NCI-H345 treated with DMSO at 0.1 percent for 48 hours (cell line): ENCODE results near the gene JAM2.
"Not testable (repeated sequence)": the region's sequence is repeated elsewhere in the genome, so short reads cannot be mapped to it uniquely, and the experiment has no call there.

ENCODE experiments used
- DNase-seq: peaks from one replicate; lab custom pipeline; 2025; ENCODE audit not compliant: unreplicated experiment; lab: John Stamatoyannopoulos, UW

The JAM2 gene

DNA sequence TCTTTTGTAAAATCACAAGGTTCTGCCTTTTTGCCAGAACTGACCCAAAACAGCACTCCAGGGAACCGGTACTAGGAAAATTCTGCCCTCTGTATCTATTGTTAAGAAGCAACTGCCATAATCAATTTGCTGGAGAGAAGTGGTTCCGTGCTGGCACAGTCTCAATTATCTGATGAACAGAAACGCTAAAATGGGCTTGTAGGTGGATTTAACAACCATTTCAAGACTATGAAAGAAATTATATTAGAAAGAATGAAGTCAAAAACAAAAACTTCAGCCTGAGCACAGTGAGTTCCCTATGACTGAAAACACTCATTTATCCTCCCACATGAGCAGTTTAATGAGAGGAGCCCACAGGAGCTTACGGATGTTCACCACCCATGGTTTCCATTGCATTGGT, 4.4 kb downstream of the JAM2 start:
- DNase-seq, result no peak

DNA sequence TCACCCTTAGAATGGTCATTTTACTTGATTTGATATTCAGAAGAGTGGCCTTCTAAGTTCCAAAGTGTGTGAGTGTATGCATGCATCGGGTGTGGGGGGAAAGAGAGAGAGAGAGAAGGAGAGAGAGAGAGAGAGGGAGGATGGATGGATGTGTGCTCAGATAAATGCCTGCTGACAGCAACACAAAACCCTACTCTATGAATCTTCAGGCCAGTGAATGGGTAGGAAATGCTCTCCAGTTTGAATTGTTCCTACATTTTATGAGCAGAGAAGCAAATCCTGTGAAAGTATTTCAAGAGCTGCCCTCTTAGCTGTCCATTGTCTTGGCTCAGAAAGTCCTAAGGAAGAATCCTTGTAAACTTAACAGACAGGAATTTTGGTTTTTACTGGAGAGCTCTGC, 7.4 kb downstream of the JAM2 start:
- no peak for DNase-seq

DNA sequence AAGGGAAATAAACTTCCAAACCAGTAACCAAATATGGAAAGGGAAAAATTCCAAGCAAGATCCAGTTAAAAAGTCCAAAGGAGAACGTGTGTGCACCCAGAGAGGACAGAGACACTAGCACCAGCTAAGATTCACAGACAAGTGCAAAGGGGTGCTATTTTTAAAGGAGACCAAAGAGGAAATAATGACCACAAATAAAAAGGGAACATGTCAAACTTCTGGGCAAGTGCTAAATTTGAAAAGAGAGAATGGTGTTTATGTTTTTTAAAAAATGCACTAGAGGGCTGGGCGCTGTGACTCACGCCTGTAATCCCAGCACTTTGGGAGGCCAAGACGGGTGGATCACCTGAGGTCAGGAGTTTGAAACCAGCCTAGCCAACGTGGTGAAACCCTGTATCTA, 8.6 kb downstream of the JAM2 start:
- no peak for DNase-seq

DNA sequence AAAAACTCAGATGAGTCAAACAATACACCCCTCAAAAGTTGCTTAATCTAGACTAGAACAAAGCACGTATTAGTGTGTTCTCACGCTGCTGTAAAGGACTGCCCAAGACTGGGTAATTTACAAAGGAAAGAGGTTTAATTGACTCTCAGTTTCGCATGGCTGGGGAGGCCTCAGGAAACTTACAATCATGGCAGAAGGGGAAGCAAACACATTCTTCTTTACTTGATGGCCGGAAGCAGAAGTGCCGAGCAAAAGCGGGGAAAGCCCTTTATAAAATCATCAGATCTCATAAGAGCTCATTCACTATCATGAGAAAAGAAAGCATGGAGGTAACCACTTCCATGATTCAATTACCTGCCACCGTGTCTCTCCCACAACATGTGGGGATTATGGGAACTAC, 10.1 kb downstream of the JAM2 start:
- DNase-seq, result no peak

DNA sequence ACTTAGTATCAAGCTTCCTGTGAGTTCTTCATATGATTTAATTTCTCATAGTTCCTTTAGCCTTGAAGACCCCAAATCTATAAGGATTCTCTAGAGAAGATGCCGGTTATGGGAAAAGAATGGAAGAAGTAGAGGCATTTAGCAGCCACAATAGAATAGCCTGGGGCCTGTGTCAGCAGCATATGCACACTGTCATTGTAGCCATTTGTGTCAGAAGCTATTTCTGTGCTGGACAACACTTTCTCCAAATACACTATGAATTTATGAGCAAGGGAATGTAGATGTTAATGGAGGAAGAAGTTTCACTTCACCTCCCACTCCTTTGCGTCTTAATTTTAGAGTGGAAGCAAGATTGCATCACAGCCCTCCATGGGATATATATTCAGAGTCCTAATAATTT, 17.4 kb downstream of the JAM2 start:
- no peak for DNase-seq

DNA sequence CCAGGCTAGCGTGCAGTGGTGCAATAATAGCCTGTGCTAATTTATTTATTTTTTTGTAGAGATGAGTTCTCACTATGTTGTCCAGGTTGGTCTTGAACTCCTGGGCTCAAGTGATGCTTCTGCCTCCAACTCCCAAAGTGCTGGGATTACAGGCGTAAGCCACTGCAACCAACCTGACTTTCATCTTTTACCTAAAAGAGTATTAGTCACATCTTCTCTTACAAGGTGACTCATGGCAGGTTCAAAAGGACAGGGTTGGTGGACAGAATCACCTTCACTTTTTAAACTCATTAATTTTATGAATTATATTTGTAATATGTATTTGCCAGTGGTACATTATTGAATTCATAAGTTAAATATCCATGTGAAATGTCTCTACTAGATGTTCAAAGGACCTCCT, 18.1 kb downstream of the JAM2 start:
- no peak for DNase-seq

DNA sequence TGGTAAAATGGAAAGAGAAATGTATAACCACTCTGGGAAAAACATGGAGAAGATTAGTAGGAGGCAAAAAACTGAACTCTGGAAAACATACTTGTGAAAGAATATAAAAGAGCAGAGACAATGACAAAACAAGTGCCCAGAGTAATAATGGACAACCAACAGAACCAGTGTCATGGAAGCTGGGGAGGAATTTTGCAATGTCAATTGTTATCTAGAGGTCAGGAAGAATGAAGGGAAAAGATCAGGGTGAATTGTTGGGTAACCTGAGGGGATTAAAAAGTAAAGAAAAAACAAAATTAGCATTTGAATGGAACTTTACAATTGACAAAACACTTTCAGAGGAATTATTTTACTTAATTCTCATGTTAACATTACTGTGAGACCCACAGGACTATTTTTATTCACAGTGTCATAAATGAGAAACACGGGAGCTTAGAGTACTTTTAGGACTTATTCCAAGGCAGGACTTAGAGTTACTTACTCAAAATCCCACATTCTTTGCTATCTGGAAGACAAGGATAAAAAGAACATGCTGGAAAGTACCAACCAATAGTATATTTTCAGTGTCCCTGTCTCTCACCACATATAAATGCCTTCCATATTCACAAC, 19.5 kb downstream of the JAM2 start:
- no peak for DNase-seq

DNA sequence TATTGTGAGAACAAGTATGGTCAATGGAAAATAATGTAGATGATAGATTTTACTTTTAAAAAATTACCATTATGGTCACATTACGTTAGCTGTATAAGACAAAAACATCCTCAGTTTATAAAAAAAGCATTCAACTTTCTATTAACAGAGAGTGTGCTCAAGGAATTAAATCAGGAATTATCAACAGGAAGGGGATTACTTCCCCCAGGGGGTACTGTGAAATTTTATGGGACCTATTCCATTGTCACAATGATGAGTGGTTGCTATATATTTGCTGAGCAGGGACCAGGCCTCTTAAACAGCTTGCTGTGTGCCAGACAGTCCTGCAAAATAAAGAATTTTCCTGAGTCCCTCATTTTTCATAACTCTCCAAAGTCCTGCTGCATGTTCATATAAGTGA, 21.2 kb downstream of the JAM2 start:
- no peak for DNase-seq

DNA sequence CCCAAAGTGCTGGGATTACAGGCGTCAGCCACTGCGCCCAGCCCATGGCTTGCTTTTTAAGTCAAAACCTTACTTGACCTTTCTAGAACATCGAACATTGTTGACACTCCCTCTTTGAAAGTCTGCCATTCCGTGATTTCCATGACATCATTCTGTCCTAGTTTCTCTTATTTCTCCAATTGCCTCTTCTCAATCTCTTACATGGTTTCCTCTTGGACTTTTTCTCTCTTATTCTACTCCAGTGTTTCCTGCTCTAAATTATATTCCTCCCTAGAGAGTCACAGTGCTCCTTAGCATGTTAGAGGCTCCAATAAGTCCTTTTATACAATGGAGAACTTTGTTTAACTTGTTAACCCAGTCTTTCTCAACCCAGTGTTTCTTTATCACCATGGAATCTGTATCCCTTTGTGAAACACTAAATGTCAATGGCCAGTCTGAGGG, 25.5 kb downstream of the JAM2 start:
- no peak for DNase-seq

DNA sequence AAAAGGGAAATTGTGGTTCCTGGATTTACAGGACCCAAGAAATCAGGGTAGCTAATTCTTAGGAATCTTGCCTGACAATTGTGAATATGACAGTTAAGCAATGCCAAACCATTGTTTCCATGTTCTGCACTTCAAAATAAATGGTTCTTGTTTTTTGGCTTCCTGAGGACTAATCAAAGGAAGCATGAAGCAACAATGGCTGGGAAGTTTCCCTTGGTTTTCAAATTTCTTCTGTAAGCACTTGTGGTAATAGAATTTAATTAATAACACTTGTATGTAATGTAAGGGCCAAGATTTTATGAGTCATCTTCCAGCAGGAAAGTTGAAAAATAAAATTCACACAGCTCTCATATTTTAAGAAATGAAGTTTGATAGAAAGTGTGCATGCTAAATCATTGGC, 31.7 kb downstream of the JAM2 start:
- no peak for DNase-seq

DNA sequence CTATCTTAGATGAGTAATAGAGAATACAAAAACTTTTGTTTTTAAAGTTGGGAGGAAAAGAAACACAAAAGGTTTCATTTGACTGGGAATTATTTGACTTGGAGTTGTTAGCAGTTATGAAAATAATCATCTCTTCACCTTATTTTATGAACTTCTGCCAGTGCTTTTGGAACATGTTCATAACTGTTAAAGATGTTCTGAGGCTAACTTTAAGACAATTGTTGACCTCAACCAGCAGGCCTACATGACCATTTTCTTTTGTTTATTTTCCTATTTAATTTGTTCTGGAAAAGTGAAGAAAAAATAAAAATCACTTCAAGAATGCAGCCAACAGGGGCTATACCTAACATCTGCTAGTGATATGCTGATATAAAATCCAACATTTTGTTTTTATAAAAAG, 37.4 kb downstream of the JAM2 start:
- DNase-seq, result no peak

DNA sequence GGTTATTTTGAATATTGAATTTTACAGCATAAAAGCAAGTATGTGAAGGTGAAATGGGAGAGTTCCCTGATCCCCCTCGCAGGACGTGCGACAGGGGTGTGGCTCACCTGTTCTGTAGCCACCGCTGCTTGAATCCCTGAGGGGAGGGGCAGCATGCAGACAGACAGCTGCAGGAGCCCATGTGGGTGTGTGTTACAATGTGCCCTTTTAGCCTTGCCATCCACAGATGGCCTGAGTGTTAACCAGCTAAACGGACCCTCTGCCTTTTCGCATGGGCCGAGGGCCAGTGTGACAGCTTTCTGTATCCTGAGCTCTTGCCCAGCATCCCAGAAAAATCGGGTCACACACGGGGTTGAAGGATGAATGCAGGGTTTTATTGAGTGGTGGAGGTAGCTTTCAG, 43.3 kb downstream of the JAM2 start:
- DNase-seq, result no peak

DNA sequence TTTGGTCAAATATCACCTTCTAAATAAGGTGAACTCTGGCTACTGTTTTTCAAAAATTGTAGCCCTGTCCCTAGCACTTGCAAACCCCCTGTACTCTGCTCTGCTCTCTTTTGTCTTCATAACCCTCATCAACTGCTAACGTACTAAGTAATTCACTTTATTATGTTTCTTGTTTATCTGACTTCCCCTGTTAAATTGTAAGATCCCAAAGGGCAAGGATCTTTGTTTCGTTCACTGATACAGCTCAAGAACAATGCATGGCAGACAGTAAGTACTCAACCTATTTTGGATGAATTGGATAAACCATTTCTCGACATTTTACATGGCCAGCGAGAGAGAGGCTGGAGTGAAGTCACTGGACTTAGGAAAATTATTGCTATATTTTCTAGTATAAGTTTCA, 48.7 kb downstream of the JAM2 start:
- DNase-seq, result no peak

DNA sequence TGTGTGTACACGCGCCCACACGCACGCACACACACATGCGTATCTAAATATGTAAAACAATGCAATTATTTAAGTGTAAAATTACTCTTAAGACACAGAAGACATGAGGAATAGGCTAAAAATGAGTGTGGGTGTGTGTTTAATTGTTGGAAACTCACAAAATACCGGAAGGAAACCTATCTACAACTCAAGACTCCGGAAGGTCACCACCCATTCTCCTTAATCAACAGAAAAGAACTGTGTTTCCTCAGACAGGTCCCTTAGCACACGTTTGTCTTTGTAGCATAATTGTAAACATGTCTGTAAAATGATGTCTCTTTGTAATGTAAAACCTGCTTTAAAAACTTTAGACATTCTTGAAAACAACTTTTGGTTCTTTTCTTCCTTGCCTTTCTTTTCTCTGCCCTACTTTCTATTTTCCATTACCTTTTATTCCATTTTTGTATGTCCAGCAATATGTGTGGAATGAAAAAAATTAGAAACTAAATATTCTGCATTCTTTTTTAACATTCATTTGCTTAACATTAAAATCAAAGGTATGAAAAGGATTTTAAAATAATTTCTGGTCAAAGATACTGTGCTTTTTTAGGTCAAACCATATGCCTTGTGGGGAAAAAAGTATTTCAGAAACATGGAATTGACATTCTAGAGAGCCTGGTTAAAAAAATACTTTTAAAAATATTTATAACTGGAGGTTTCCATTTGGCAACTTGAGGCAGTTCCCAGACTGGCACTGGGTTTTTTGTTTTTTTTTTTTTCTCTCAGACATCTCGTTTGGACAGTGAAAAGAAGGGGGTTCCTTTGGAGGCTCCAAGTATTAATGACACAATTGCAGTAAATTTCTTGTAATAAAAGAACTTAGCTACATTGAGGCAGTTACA, 49.5 kb downstream of the JAM2 start:
- DNase-seq, result no peak

DNA sequence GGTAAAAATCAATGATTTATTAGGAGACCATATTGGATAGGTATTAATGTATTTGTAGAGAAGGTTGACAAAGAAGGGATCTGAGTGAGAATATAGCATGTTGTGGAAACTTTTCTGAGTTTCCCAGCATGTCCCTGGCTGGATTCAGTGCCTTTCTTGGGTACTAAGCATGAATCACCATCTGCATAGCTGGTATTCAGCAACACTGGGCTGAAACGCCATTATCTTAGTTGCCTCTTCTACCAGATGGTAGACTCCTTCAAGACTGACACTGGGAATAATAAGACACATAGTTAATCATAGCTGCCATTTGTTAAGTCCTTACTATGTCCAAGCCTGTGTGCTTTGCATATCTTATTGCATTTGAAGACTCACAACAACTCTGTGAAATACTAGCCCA, 50.2 kb downstream of the JAM2 start:
- DNase-seq, result no peak

DNA sequence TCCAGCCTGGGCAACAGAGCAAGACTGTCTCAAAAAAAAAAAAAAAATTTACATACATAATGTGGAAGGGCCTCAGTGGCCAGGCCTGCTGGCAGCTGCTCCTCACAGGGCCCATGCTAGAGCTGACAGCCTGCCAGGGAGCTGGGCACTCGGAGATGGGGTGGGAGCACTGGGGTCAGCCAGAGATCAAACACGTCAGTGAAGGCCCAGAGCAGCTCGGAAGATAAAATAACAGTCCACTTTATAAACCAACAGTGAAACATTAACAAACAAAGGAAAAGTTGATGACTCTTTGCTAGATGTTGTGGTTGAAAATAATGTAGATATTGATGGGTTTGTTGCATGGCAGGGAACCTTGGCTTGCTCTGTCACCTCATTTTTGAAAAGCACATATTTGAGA, 52.9 kb downstream of the JAM2 start:
- no peak for DNase-seq

DNA sequence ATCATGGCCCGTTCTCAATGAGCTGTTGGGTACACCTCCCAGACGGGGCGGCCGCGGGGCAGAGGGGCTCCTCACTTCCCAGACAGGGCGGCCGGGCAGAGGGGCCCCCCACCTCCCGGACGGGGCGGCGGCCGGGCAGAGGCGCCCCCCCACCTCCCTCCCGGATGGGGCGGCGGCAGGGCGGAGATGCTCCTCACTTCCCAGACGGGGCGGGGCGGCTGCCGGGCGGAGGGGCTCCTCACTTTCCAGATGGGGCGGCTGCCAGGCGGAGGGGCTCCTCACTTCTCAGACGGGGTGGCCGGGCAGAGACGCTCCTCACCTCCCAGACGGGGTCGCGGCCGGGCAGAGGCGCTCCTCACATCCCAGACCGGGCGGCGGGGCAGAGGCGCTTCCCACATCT, 56.4 kb downstream of the JAM2 start:
- not testable (repeated sequence) for DNase-seq

DNA sequence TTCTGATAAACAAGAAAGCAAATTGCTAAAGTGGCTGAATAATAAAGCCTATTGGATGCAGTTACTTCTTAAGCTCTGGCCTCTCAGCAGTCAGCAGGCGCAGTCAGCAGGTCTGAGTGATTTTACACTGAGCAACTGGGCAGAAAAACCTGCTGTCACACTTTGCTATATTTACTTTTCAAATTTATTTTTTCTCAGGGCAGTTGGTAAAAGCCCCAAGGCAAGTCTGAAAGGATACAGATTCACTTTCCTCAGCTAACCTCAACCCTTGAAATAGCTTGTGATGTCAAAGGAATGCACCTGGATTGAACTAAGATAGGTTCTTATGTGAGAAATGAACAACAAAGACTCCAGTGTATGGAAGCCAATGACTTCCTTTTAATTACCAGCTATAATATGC, 61.7 kb downstream of the JAM2 start:
- DNase-seq, result no peak

DNA sequence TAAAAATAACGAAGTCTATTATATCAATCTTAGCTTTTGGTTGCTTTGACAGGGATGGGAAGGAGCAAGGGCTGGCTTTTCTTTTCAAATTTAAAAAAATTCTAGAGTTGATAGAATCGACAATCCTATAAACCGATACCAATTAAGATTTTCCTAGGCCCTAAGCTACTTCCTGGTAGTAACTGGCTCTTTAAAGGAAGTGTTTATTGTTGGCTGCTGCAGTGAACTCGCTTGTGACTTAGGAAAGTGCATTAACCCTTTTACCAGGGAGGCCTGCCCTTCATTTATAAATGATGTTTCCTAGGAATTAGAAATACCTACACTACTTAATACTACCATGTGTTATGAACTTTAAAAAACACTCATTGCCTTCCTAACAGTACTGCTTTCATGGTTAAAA, 62.5 kb downstream of the JAM2 start:
- no peak for DNase-seq

DNA sequence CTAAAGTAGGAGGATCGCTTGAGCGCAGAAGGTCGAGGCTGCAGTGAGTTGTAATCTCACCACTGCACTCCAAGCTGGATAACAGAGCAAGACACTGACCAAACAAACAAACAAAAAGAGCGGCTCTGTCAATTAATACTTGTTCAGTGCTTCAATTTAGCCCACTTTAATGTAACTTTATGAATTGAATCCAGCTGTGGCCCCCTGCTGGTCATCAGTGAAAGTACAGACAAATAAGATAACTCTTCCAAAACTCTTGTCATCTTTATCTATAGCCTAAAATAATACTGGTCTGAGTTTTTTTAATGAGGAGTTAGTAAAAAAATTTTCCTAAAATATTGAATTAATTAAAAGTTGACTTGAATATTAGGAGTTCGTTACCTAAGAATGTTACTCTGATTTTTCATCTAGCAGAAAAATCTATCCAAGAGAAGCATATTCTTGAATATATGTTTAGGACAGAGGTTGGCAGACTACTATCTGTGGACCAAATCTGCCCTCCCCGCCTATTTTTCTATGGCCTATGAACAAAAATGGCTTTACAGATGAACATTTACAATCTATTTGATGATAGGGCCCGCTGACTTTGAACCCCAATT, 69.5 kb downstream of the JAM2 start:
- DNase-seq, result peak; percentile 62

DNA sequence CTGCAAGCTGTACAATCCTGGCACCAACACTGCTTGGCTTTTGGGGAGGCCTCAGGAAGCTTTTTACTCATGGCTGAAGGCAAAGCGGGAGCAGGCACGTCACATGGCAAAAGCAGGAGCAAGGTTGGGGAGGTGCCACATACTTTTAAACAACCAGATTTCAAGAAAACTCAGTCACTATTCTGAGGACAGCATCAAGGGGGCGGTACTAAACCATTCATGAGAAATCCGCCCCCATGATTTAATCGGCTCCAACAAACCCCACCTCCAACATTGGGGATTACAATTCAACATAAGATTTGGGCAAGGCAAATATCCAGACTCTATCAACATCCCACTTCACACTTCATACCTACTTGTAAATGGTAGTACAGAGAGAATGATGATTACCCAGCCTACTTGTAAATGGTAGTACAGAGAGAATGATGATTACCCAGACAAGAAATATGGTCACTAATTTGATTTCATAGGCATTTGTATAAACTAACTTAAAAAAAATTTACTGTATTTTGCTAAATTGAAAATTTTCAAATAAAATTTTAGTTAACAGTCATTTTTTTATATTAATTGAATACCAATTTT, 70.7 kb downstream of the JAM2 start:
- no peak for DNase-seq

DNA sequence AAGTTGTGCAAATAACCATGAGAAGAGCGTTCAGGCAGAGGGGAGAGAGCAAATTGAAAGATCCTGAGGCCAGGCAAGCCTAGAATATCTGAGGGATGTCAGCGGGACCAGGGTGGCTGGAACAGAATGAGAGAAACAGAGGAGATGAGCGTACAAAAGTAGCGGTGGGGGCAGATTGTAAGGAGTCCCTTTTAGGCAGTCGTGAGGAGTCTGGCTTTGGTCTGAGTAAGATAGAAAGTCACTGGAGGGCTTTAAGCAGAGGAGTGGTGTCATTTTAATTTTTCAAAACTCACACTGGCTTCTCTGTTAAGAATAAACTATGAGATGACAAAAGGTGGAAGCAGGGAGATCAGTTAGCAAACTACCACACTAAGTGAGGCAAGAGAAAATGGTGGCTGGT, 71.5 kb downstream of the JAM2 start:
- DNase-seq, result no peak
